ENCODE measurements around the gene ATXN7L3. TPM values are rescaled to one million over a fixed set of nuclear protein-coding genes. Genes with fewer than 3 reads are reported as not detected.

ATXN7L3 gene
- 43.7 TPM for total RNA-seq

GRCh38 chr17:44199553-44200477 lies at the start of gene ATXN7L3:
Gene ATXN7L3, minus strand, starts transcription at chr17:44199884. Its CDS starts 1,814 bp downstream, at chr17:44198070.

GRCh38 chr17:44219616-44220212 lies 20.0 kb upstream of the ATXN7L3 start, which contains the start of gene UBTF:
Gene UBTF, minus strand, starts transcription at chr17:44219675. Its CDS starts 1,446 bp downstream, at chr17:44218229.

GRCh38 chr17:44186307-44187130 lies 13.2 kb downstream of the ATXN7L3 start, which contains the start of gene TMUB2:
Gene TMUB2, plus strand, starts transcription at chr17:44186972. Its CDS starts 737 bp downstream, at chr17:44187709.

GRCh38 chr17:44170499-44171201 lies 29.0 kb downstream of the ATXN7L3 start, which contains the start of gene ASB16:
Gene ASB16, plus strand, starts transcription at chr17:44170704. Its CDS starts 86 bp downstream, at chr17:44170790.

Other genes starting within 250 kb of the ATXN7L3 start
- not detected for gene PYY, start 245.9 kb downstream of the ATXN7L3 start, total RNA-seq
- gene NAGS, start 195.3 kb downstream of the ATXN7L3 start, total RNA-seq = 0.88 TPM
- 35.7 TPM for gene TMEM101, start 184.9 kb downstream of the ATXN7L3 start, total RNA-seq
- 23.1 TPM for gene LSM12, start 133.2 kb downstream of the ATXN7L3 start, total RNA-seq
- gene G6PC3, start 129.1 kb downstream of the ATXN7L3 start, total RNA-seq = 28.3 TPM
- gene HDAC5, start 76.2 kb downstream of the ATXN7L3 start, total RNA-seq = 117 TPM
- gene HROB, start 58.0 kb downstream of the ATXN7L3 start, total RNA-seq = 2.0 TPM
- gene ASB16, start 29.2 kb downstream of the ATXN7L3 start, total RNA-seq = 2.4 TPM
- 32.6 TPM for gene TMUB2, start 12.9 kb downstream of the ATXN7L3 start, total RNA-seq
- gene UBTF, start 19.8 kb upstream of the ATXN7L3 start, total RNA-seq = 133 TPM
- 23.6 TPM for gene SLC4A1, start 68.3 kb upstream of the ATXN7L3 start, total RNA-seq
- 36.4 TPM for gene RUNDC3A, start 108.7 kb upstream of the ATXN7L3 start, total RNA-seq
- 49.3 TPM for gene SLC25A39, start 124.9 kb upstream of the ATXN7L3 start, total RNA-seq
- 158 TPM for gene GRN, start 145.4 kb upstream of the ATXN7L3 start, total RNA-seq
- 52.0 TPM for gene FAM171A2, start 164.0 kb upstream of the ATXN7L3 start, total RNA-seq
- 9.0 TPM for gene ITGA2B, start 189.8 kb upstream of the ATXN7L3 start, total RNA-seq

Measured in camera-type eye (tissue), 1 donor.